ENCODE data around the gene RPS17.

Gene RPS17

DNA sequence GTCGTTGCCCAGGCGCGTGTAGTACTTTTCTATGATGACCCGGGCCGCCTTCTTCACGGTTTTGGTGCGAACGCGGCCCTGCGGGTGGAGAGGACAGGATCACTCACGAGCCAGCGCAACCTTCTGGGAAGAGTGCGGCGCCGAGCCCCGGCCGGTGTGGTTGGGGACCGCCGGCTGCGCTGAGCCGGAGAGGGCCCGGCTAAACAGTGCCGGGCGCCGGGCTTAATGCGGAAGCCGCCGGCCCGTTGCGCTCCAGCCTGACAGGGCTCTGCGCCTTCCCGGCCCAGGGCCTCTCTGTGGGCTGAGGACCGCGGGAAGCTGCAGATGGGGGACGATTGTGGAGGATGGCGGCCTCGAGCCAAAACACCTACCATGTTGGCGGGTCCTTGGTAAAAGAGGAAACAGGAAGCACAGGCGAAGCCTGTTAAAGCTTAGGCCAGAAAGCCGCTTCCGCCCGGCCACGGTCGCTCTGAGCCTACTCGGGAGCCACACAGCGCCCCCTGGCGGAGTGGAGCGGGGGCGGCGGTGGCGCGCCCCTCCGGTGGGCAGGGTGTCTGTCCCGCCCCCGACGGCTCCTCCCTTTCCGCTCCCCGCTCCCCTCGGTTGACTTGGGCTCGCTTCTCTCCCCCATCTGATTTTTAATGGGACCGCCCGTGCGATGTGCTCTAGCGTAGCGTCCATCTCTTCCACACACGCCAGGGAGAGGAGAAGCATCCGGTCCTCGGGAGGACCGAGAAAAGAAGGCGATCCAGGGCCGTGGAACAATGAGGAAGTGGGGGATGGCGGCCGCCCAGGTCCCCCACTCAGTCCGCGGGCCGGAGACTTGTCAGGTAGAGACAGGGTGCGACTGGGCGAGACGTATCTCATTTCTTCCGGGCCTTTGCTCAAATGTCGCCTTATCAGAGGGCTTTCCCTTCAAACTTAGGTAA is at the start of gene RPS17:
RPS17 (minus strand) TSS at position 403 of the 929 bp plus-strand sequence; CDS start at position 374, 29 bp downstream.
- TF ChIP-seq ZFX (IDR thresholded peaks at IDR 0.05; ENCODE audit: borderline replicate concordance), result no peak
- TF ChIP-seq, protein P1, sequence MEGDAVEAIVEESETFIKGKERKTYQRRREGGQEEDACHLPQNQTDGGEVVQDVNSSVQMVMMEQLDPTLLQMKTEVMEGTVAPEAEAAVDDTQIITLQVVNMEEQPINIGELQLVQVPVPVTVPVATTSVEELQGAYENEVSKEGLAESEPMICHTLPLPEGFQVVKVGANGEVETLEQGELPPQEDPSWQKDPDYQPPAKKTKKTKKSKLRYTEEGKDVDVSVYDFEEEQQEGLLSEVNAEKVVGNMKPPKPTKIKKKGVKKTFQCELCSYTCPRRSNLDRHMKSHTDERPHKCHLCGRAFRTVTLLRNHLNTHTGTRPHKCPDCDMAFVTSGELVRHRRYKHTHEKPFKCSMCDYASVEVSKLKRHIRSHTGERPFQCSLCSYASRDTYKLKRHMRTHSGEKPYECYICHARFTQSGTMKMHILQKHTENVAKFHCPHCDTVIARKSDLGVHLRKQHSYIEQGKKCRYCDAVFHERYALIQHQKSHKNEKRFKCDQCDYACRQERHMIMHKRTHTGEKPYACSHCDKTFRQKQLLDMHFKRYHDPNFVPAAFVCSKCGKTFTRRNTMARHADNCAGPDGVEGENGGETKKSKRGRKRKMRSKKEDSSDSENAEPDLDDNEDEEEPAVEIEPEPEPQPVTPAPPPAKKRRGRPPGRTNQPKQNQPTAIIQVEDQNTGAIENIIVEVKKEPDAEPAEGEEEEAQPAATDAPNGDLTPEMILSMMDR (IDR thresholded peaks at IDR 0.05), result peak; percentile 98
- H3K27ac ChIP-seq, result peak within 1 kb of the TSS; percentile 83

DNA sequence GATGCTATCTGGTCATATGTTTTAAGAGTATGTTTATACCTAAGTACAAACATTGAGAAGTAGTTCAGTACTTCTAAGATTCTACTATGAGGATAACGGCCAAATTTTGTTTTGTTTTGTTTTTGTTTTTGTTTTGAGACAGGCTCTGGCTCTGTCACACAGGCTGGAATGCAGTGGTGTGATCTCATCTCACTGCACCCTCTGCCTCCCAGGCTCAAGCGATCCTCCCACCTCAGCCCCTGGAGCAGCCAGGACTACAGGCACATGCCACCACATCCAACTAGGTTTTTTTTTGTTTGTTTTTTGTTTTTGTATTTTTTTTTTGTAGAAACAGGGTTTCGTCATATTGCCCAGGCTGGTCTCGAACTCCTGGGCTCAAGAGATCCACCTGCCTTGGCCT is 47.5 kb upstream of the RPS17 start:
- no peak overlapping the region for H3K27ac ChIP-seq
- TF ChIP-seq, protein P1 (IDR thresholded peaks at IDR 0.05), result no peak

DNA sequence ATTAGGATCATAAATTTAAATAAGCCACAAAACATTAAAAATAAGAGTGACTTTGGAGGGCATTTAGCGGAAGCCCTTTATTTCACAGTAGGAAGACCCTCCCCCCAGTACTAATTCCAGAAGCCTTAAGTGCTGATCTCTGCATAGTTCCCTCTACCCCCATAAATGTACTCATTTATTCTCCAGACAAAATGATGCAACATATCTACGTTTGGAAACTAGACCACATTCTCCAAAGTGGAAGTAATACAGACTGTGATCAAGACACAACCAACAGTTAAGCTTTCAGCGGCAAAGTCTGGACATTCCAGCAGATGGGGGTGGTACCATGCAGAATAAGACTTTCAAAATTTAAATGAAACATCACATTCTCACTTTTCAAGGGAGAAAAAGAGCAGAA is 44.8 kb upstream of the RPS17 start:
- no peak overlapping the region for H3K27ac ChIP-seq
- TF ChIP-seq ZFX (IDR thresholded peaks at IDR 0.05; ENCODE audit: borderline replicate concordance), result no peak
- TF ChIP-seq, protein P1 (IDR thresholded peaks at IDR 0.05), result no peak

DNA sequence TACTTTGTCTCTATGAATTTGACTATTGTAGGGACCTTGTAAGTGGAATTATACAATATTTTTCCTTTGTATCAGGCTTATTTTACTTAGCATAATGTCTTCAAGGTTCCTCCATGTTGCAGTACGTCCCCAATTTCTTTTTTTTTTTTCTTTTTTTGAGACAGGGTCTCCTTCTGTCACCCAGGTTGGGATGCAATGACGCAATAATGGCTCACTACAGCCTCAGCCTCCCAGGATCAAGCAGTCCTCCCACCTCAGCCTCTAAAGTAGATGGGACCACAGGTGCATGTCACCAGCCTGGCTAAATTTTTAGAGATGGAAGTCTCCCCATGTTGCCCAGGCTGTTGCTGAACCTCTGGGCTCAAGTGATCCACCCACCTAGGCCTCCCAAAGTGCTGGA is 40.5 kb upstream of the RPS17 start:
- no peak overlapping the region for H3K27ac ChIP-seq
- TF ChIP-seq, protein P1 (IDR thresholded peaks at IDR 0.05), result no peak
- TF ChIP-seq ZFX (IDR thresholded peaks at IDR 0.05; ENCODE audit: borderline replicate concordance), result no peak

DNA sequence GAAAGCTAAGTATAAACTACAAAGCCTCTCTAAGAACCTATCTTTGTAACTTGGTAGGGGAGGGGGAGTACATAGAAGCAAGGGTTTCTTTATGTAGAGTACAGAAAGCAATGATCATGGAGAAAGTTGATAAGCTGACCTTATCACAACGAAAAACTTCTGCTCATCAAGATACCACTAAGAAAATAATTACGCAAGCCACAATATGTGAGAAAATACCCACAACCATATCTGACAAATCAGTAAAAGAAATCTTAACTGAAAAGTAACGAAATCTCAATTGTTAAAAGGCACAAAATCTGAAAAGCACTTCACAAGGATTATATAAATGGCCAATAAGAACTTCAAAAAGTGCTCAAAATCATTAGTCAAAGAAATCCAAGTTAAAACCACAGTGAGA is 35.1 kb upstream of the RPS17 start:
- H3K27ac ChIP-seq, result no peak overlapping the region
- TF ChIP-seq, protein P1 (IDR thresholded peaks at IDR 0.05), result no peak
- no peak for TF ChIP-seq ZFX (IDR thresholded peaks at IDR 0.05; ENCODE audit: borderline replicate concordance)

DNA sequence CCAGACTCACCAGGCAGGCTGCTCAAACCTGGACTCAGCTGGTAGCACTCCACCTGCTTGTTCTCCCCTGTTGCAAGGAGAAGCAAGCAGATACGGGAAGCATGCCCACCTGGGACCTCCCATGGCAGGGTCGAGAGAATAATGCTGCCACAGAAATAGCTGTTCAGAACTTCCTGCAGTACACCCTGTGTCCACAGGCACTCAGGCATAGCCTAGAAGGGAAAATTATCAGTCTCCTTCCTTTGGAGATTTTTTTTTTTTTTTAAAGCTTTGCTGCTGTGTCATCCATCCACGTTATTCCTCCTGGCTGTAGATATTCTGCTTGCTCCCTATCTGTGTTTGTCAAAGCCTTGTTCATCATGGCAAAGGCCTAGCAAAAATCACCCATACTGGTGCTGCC is 32.7 kb upstream of the RPS17 start:
- H3K27ac ChIP-seq, result no peak overlapping the region
- TF ChIP-seq, protein P1 (IDR thresholded peaks at IDR 0.05), result no peak
- TF ChIP-seq ZFX (IDR thresholded peaks at IDR 0.05; ENCODE audit: borderline replicate concordance), result no peak

DNA sequence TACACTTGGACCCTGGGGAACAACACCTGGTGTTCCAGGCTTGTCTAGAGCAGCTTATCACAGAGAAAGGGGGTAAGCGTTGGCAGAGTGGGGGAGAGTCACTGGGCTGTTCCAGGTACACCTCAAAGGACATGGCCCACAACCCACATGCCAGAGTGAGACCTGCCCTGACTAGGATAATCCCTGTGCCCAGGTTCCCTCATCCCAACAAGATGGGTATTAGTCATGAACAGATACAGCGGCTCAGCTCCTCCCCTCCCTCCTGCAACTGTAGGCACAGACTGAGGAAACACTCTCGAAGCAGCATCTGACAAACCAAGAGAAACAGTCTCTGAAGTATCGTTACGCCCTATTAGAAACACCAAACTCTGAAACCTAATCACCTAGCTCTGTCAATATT is 32.1 kb upstream of the RPS17 start:
- TF ChIP-seq, protein P1 (IDR thresholded peaks at IDR 0.05), result no peak
- TF ChIP-seq ZFX (IDR thresholded peaks at IDR 0.05; ENCODE audit: borderline replicate concordance), result no peak

More for the DNA sequence above, 32.1 kb upstream of the RPS17 start:
- no peak overlapping the region for H3K27ac ChIP-seq

Data from 22Rv1 (cell line).